HepG2 (cell line): ENCODE results near the gene CD79A. TPM values are rescaled to one million over a fixed set of nuclear protein-coding genes. Genes with fewer than 3 reads are reported as not detected.

Source experiments
- ARNT ChIP-seq: fragments of 450-650 bp; IDR thresholded peaks from 2 replicates; pipeline ENCODE4 v1.6.1; 2017
- CHD2 ChIP-seq: IDR thresholded peaks from 2 replicates; pipeline ENCODE4 v1.6.1; 2011; ENCODE audit warnings: low read depth, low read length, improper control_type of control experiment
- EED ChIP-seq: sonication (generic); formaldehyde crosslinking; IDR thresholded peaks from 2 replicates; pipeline ENCODE4 v1.5.0; 2020; ENCODE audit warnings: mild to moderate bottlenecking, missing genetic modification reagents
- ELF3 ChIP-seq: IDR thresholded peaks from 2 replicates; pipeline ENCODE4 v1.6.1; 2016; ENCODE audit warnings: missing genetic modification reagents, missing compliant biosample characterization
- FLYWCH1 ChIP-seq: sonication (generic); formaldehyde crosslinking; IDR thresholded peaks from 2 replicates; pipeline ENCODE4 v1.8.1; 2023; ENCODE audit warnings: mild to moderate bottlenecking, missing genetic modification reagents
- HNRNPH1 ChIP-seq: fragments of 200-400 bp; formaldehyde crosslinking; optimal IDR thresholded peaks from 2 replicates; pipeline ENCODE3; 2017; ENCODE audit warnings: mild to moderate bottlenecking, low read depth, low read length
- KMT2A ChIP-seq: sonication (generic); formaldehyde crosslinking; IDR thresholded peaks from 2 replicates; pipeline ENCODE4 v1.4.0; 2020; ENCODE audit warnings: missing genetic modification reagents
- MIER2 ChIP-seq: IDR thresholded peaks from 2 replicates; pipeline ENCODE4 v1.6.1; 2016; ENCODE audit warnings: missing biosample characterization, missing genetic modification reagents
- NFIB ChIP-seq: sonication (generic); formaldehyde crosslinking; IDR thresholded peaks from 2 replicates; pipeline ENCODE4 v1.9.0; 2021; ENCODE audit warnings: missing genetic modification reagents, mild to moderate bottlenecking, borderline replicate concordance
- NPAS2 ChIP-seq: sonication (generic); formaldehyde crosslinking; IDR thresholded peaks from 2 replicates; pipeline ENCODE4 v1.8.0; 2022; ENCODE audit warnings: mild to moderate bottlenecking, missing genetic modification reagents, borderline replicate concordance
- SIN3A ChIP-seq: IDR thresholded peaks from 2 replicates; pipeline ENCODE4 v1.6.1; 2011; ENCODE audit warnings: low read depth, mild to moderate bottlenecking, control low read depth, low read length, borderline replicate concordance
- ZFP91 ChIP-seq: sonication (generic); formaldehyde crosslinking; IDR thresholded peaks from 2 replicates; pipeline ENCODE4 v1.9.0; 2022; ENCODE audit warnings: missing genetic modification reagents, mild to moderate bottlenecking, borderline replicate concordance
- ZNF24 ChIP-seq: fragments of 450-650 bp; IDR thresholded peaks from 2 replicates; pipeline ENCODE4 v1.6.1; 2017; ENCODE audit warnings: antibody characterized with exemption, mild to moderate bottlenecking
- ZNF354B ChIP-seq: sonication (generic); formaldehyde crosslinking; IDR thresholded peaks from 2 replicates; pipeline ENCODE4 v1.8.0; 2022; ENCODE audit warnings: mild to moderate bottlenecking, missing genetic modification reagents
- ZNF549 ChIP-seq: sonication (generic); formaldehyde crosslinking; IDR thresholded peaks from 2 replicates; pipeline ENCODE4 v1.5.0; 2020; ENCODE audit warnings: missing genetic modification reagents
- ZNF577 ChIP-seq: sonication (generic); formaldehyde crosslinking; IDR thresholded peaks from 2 replicates; pipeline ENCODE4 v1.4.0; 2020; ENCODE audit warnings: mild to moderate bottlenecking, low read depth, missing genetic modification reagents, borderline replicate concordance
- polyA plus RNA-seq, 8 experiments: library from polyadenylated mRNA; depleted of rRNA in 3 of 8; stranded (reverse) in 7 of 8; unstranded in 1 of 8; fragments of >200 nt; fragmentation: Illumina TruSeq in 4 of 8; extraction: Trizol in 4 of 8; gene quantifications; 2 replicates each; pipeline versions ENCODE4 v1.2.1 to v1.2.3, GENCODE V29; 2011 to 2016; ENCODE audit warnings: low read depth in 4 of 8, missing spikeins in 1 of 8, mixed read lengths in 1 of 8; ENCODE audit not compliant: insufficient read depth in 1 of 8
- total RNA-seq, 5 experiments: library from RNA; depleted of rRNA; stranded (reverse); fragments of >200 nt; fragmentation: Illumina TruSeq; extraction: Trizol; gene quantifications; 2 replicates each; pipeline ENCODE4 v1.2.3, GENCODE V29; 2016; ENCODE audit warnings: low read depth in 1 of 5
- TF ChIP-seq, protein P1 (sequence below): sonication (generic); formaldehyde crosslinking; conservative IDR thresholded peaks from 2 replicates; pipeline ENCODE4 v1.8.0; 2022; ENCODE audit warnings: mild to moderate bottlenecking, moderate library complexity, missing genetic modification reagents
- TF ChIP-seq, protein P2 (sequence below): sonication (generic); formaldehyde crosslinking; IDR thresholded peaks from 2 replicates; pipeline ENCODE4 v1.4.0; 2020; ENCODE audit warnings: missing genetic modification reagents, borderline replicate concordance
- TF ChIP-seq, protein P3 (sequence below): sonication (generic); formaldehyde crosslinking; IDR thresholded peaks from 2 replicates; pipeline ENCODE4 v1.9.0; 2021; ENCODE audit warnings: missing genetic modification reagents, mild to moderate bottlenecking, borderline replicate concordance

The CD79A gene
- total and polyA plus RNA-seq, 2 of the 13 experiments (the other 11 are each of a cell fraction or from before 2014, with no cell fraction given): 0.24 to 0.33 TPM

DNA sequence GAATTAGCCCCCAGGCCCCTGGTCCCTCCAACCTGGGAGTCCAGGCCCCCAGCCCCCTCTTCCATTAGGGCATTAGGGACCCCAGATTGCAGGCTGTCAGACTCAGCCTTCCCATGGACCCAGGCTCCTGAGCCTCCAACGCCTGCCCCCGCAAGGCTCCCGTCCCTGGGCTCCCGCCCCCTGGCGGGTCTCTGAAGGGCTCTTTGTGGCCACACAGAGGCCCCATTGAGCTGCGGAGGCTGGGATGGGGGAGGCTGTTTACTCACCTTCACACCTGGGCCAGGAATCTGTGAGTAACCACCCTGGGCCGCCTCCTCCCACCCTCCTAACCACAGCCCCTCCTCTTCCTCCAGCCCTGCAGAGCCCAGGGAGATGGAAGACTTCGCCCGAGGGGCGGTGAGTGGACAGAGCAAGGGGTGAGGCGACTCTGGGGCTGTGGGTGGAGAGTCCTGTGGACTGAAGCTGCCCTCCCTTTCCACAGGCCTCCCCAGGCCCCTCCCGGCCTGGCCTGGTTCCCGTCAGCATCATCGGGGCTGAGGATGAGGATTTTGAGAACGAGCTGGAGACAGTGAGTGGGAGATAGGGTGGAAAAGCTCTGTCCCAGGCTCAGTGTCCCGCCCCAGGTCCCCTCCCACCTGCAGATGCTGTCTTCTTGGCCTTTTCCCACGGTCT is 10.8 kb downstream of the CD79A start (continued):
- no peak for TF ChIP-seq ARNT
- no peak for TF ChIP-seq NPAS2
- TF ChIP-seq, protein P1, sequence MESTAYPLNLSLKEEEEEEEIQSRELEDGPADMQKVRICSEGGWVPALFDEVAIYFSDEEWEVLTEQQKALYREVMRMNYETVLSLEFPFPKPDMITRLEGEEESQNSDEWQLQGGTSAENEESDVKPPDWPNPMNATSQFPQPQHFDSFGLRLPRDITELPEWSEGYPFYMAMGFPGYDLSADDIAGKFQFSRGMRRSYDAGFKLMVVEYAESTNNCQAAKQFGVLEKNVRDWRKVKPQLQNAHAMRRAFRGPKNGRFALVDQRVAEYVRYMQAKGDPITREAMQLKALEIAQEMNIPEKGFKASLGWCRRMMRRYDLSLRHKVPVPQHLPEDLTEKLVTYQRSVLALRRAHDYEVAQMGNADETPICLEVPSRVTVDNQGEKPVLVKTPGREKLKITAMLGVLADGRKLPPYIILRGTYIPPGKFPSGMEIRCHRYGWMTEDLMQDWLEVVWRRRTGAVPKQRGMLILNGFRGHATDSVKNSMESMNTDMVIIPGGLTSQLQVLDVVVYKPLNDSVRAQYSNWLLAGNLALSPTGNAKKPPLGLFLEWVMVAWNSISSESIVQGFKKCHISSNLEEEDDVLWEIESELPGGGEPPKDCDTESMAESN (CRISPR knock-in tag): peak; percentile 56; the same call in 1 of the 2 replicates
- peak; percentile 84 for TF ChIP-seq ZFP91 (CRISPR knock-in tag)
- no peak for TF ChIP-seq CHD2
- TF ChIP-seq ZNF549 (CRISPR knock-in tag): no peak
- TF ChIP-seq HNRNPH1: no peak
- no peak for TF ChIP-seq ZNF24
- TF ChIP-seq FLYWCH1: no peak
- TF ChIP-seq, protein P2, sequence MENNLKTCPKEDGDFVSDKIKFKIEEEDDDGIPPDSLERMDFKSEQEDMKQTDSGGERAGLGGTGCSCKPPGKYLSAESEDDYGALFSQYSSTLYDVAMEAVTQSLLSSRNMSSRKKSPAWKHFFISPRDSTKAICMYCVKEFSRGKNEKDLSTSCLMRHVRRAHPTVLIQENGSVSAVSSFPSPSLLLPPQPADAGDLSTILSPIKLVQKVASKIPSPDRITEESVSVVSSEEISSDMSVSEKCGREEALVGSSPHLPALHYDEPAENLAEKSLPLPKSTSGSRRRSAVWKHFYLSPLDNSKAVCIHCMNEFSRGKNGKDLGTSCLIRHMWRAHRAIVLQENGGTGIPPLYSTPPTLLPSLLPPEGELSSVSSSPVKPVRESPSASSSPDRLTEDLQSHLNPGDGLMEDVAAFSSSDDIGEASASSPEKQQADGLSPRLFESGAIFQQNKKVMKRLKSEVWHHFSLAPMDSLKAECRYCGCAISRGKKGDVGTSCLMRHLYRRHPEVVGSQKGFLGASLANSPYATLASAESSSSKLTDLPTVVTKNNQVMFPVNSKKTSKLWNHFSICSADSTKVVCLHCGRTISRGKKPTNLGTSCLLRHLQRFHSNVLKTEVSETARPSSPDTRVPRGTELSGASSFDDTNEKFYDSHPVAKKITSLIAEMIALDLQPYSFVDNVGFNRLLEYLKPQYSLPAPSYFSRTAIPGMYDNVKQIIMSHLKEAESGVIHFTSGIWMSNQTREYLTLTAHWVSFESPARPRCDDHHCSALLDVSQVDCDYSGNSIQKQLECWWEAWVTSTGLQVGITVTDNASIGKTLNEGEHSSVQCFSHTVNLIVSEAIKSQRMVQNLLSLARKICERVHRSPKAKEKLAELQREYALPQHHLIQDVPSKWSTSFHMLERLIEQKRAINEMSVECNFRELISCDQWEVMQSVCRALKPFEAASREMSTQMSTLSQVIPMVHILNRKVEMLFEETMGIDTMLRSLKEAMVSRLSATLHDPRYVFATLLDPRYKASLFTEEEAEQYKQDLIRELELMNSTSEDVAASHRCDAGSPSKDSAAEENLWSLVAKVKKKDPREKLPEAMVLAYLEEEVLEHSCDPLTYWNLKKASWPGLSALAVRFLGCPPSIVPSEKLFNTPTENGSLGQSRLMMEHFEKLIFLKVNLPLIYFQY (CRISPR knock-in tag): peak; percentile 75; the same call in 1 of the 2 replicates
- no peak for TF ChIP-seq ZNF354B
- 0 out of 2 replicates have a peak, but pooled peaks have one; percentile 52 for TF ChIP-seq SIN3A
- TF ChIP-seq ZNF577 (CRISPR knock-in tag): no peak
- TF ChIP-seq NFIB (CRISPR knock-in tag): no peak
- TF ChIP-seq MIER2 (CRISPR knock-in tag): 0 out of 2 replicates have a peak, but pooled peaks have one; percentile 44
- TF ChIP-seq KMT2A (CRISPR knock-in tag): no peak
- no peak for TF ChIP-seq EED (CRISPR knock-in tag)
- TF ChIP-seq, protein P3, sequence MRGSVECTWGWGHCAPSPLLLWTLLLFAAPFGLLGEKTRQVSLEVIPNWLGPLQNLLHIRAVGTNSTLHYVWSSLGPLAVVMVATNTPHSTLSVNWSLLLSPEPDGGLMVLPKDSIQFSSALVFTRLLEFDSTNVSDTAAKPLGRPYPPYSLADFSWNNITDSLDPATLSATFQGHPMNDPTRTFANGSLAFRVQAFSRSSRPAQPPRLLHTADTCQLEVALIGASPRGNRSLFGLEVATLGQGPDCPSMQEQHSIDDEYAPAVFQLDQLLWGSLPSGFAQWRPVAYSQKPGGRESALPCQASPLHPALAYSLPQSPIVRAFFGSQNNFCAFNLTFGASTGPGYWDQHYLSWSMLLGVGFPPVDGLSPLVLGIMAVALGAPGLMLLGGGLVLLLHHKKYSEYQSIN (CRISPR knock-in tag): no peak
- TF ChIP-seq ELF3: peak; percentile 55; the same call in 1 of the 2 replicates
